IPS DF 6.9 (cell line): Measurements from ENCODE around the gene MESP2.

Experiments used
- DNase-seq: peaks from one replicate; pipeline ENCODE4 v3.0.0-alpha.2; 2013; ENCODE audit warnings: low read depth, low spot score
- H3K27ac ChIP-seq: one replicate; pipeline ENCODE4 v1.5.1; 2013; ENCODE audit warnings: low read length, control low read depth
- H3K27me3 ChIP-seq: 2 replicates; pipeline ENCODE4 v1.6.1; 2013; ENCODE audit warnings: mild to moderate bottlenecking, low read length; ENCODE audit not compliant: control insufficient read depth, insufficient read depth
- H3K36me3 ChIP-seq: 2 replicates; pipeline ENCODE4 v1.6.1; 2013; ENCODE audit warnings: low read length; ENCODE audit not compliant: control insufficient read depth, insufficient read depth
- H3K4me1 ChIP-seq: 2 replicates; pipeline ENCODE4 v1.6.1; 2013; ENCODE audit warnings: low read length; ENCODE audit not compliant: control insufficient read depth, insufficient read depth
- H3K4me3 ChIP-seq: 2 replicates; pipeline ENCODE4 v1.5.1; 2013; ENCODE audit warnings: mild to moderate bottlenecking, low read length
- H3K9me3 ChIP-seq: 2 replicates; pipeline ENCODE4 v1.6.1; 2013; ENCODE audit warnings: low read length, inconsistent platforms; ENCODE audit not compliant: control insufficient read depth, insufficient read depth
- WGBS: extraction: QIAGEN DNeasy Blood & Tissue Kit; methylation state at CpG from one replicate; pipeline ENCODE4 v1.1.7; 2013; ENCODE audit warnings: mixed read lengths, missing lambda C conversion rate; ENCODE audit not compliant: insufficient read length, insufficient coverage; 5-methylcytosine and 5-hydroxymethylcytosine counted together

The MESP2 gene

GRCh38 chr15:89827829-89828228 lies 51.7 kb downstream of the MESP2 start:
- no peaks in the 10 kb centered on the region for H3K9me3 ChIP-seq
- H3K4me1 ChIP-seq: peaks cover 4% of the 10 kb centered on the region
- H3K27me3 ChIP-seq: no peaks in the 10 kb centered on the region
- no CpG with 5 or more reads among the region's 4 CpGs for WGBS
- no peaks in the 10 kb centered on the region; the same call in 1 of the 2 replicates for H3K36me3 ChIP-seq
- no peak overlapping the region for H3K4me3 ChIP-seq
- DNase-seq: no peak
- no peak overlapping the region for H3K27ac ChIP-seq
